ENCODE results near the gene MOSPD2.

The MOSPD2 gene

GRCh38 chrX:14902537-14902936 lies 29.3 kb downstream of the MOSPD2 start:
- DNase-seq, result no peak
- in situ Hi-C loops (cut with MboI; ENCODE audit: low pct_unique_long_range_greater_than_20kb, low sequenced_read_pairs), result no loop called here

- no peak for DNase-seq
- in situ Hi-C loops (cut with MboI; ENCODE audit: low pct_unique_long_range_greater_than_20kb, low sequenced_read_pairs), result no loop called here
These were observed 30.7 kb downstream of the MOSPD2 start for GRCh38 chrX:14903891-14904290.

- DNase-seq, result no peak
These were observed 40.0 kb downstream of the MOSPD2 start for GRCh38 chrX:14913241-14913640.

GRCh38 chrX:14915596-14915995 lies 42.4 kb downstream of the MOSPD2 start:
- DNase-seq, result no peak

More at GRCh38 chrX:14913241-14913640, 40.0 kb downstream of the MOSPD2 start:
- in situ Hi-C loops (cut with MboI; ENCODE audit: low pct_unique_long_range_greater_than_20kb, low sequenced_read_pairs), result no loop called here

GRCh38 chrX:14916017-14916674 lies 42.9 kb downstream of the MOSPD2 start:
- in situ Hi-C loops (cut with MboI; ENCODE audit: low pct_unique_long_range_greater_than_20kb, low sequenced_read_pairs), result no loop called here

More at GRCh38 chrX:14915596-14915995, 42.4 kb downstream of the MOSPD2 start:
- in situ Hi-C loops (cut with MboI; ENCODE audit: low pct_unique_long_range_greater_than_20kb, low sequenced_read_pairs), result no loop called here

GRCh38 chrX:14919407-14919806 lies 46.2 kb downstream of the MOSPD2 start:
- DNase-seq, result no peak
- in situ Hi-C loops (cut with MboI; ENCODE audit: low pct_unique_long_range_greater_than_20kb, low sequenced_read_pairs), result no loop called here

More at GRCh38 chrX:14916017-14916674, 42.9 kb downstream of the MOSPD2 start:
- no peak for DNase-seq

GRCh38 chrX:14920196-14920595 lies 47.0 kb downstream of the MOSPD2 start:
- in situ Hi-C loops (cut with MboI; ENCODE audit: low pct_unique_long_range_greater_than_20kb, low sequenced_read_pairs), result no loop called here
- DNase-seq, result no peak

- no peak for DNase-seq
These were observed 49.2 kb downstream of the MOSPD2 start for GRCh38 chrX:14922437-14922836.

GRCh38 chrX:14923761-14924160 lies 50.5 kb downstream of the MOSPD2 start:
- no peak for DNase-seq
- in situ Hi-C loops (cut with MboI; ENCODE audit: low pct_unique_long_range_greater_than_20kb, low sequenced_read_pairs), result no loop called here

More at GRCh38 chrX:14922437-14922836, 49.2 kb downstream of the MOSPD2 start:
- in situ Hi-C loops (cut with MboI; ENCODE audit: low pct_unique_long_range_greater_than_20kb, low sequenced_read_pairs), result no loop called here

GRCh38 chrX:14926471-14926870 lies 53.2 kb downstream of the MOSPD2 start:
- DNase-seq, result no peak
- in situ Hi-C loops (cut with MboI; ENCODE audit: low pct_unique_long_range_greater_than_20kb, low sequenced_read_pairs), result no loop called here

GRCh38 chrX:14927401-14927800 lies 54.2 kb downstream of the MOSPD2 start:
- DNase-seq, result no peak
- in situ Hi-C loops (cut with MboI; ENCODE audit: low pct_unique_long_range_greater_than_20kb, low sequenced_read_pairs), result no loop called here

- in situ Hi-C loops (cut with MboI; ENCODE audit: low pct_unique_long_range_greater_than_20kb, low sequenced_read_pairs), result no loop called here
- no peak for DNase-seq
These were observed 57.4 kb downstream of the MOSPD2 start for GRCh38 chrX:14930663-14931062.

GRCh38 chrX:14932136-14932535 lies 58.9 kb downstream of the MOSPD2 start:
- DNase-seq, result no peak
- in situ Hi-C loops (cut with MboI; ENCODE audit: low pct_unique_long_range_greater_than_20kb, low sequenced_read_pairs), result no loop called here

GRCh38 chrX:14934423-14934822 lies 61.2 kb downstream of the MOSPD2 start:
- in situ Hi-C loops (cut with MboI; ENCODE audit: low pct_unique_long_range_greater_than_20kb, low sequenced_read_pairs), result no loop called here
- DNase-seq, result no peak

GRCh38 chrX:14936561-14936960 lies 63.3 kb downstream of the MOSPD2 start:
- DNase-seq, result no peak

GRCh38 chrX:14939644-14940043 lies 66.4 kb downstream of the MOSPD2 start:
- in situ Hi-C loops (cut with MboI; ENCODE audit: low pct_unique_long_range_greater_than_20kb, low sequenced_read_pairs), result no loop called here
- no peak for DNase-seq

More at GRCh38 chrX:14936561-14936960, 63.3 kb downstream of the MOSPD2 start:
- in situ Hi-C loops (cut with MboI; ENCODE audit: low pct_unique_long_range_greater_than_20kb, low sequenced_read_pairs), result no loop called here

- no peak for DNase-seq
- in situ Hi-C loops (cut with MboI; ENCODE audit: low pct_unique_long_range_greater_than_20kb, low sequenced_read_pairs), result no loop called here
These were observed 68.1 kb downstream of the MOSPD2 start for GRCh38 chrX:14941301-14941700.

- in situ Hi-C loops (cut with MboI; ENCODE audit: low pct_unique_long_range_greater_than_20kb, low sequenced_read_pairs), result no loop called here
These were observed 69.1 kb downstream of the MOSPD2 start for GRCh38 chrX:14942341-14942740.

GRCh38 chrX:14943962-14944361 lies 70.7 kb downstream of the MOSPD2 start:
- in situ Hi-C loops (cut with MboI; ENCODE audit: low pct_unique_long_range_greater_than_20kb, low sequenced_read_pairs), result no loop called here
- no peak for DNase-seq

More at GRCh38 chrX:14942341-14942740, 69.1 kb downstream of the MOSPD2 start:
- no peak for DNase-seq

- DNase-seq, result no peak
- in situ Hi-C loops (cut with MboI; ENCODE audit: low pct_unique_long_range_greater_than_20kb, low sequenced_read_pairs), result no loop called here
These were observed 73.5 kb downstream of the MOSPD2 start for GRCh38 chrX:14946606-14947155.

GRCh38 chrX:14948691-14949090 lies 75.5 kb downstream of the MOSPD2 start:
- in situ Hi-C loops (cut with MboI; ENCODE audit: low pct_unique_long_range_greater_than_20kb, low sequenced_read_pairs), result no loop called here
- DNase-seq, result no peak
